OCI-LY1 (cell line): ENCODE measurements around the gene SERPINA4.

Experiments
- H2AFZ ChIP-seq: fragments of 200-600 bp; sonication (generic), shearing (Covaris generic); 2 replicates; pipeline ENCODE4 v1.6.0; 2014; ENCODE audit warnings: antibody characterized with exemption, mild to moderate bottlenecking, low read length
- H3F3A ChIP-seq: fragments of 200-600 bp; sonication (generic), shearing (Covaris generic); 2 replicates; pipeline ENCODE4 v1.6.0; 2014; ENCODE audit warnings: mild to moderate bottlenecking, antibody characterized with exemption, low read length, moderate library complexity; ENCODE audit not compliant: insufficient read depth
- H3K27ac ChIP-seq: fragments of 200-600 bp; sonication (generic); 2 replicates; pipeline ENCODE4 v1.5.1; 2014; ENCODE audit warnings: low read length, mixed run types, mild to moderate bottlenecking, low read depth; ENCODE audit not compliant: poor library complexity, severe bottlenecking
- H3K27me3 ChIP-seq: fragments of 200-600 bp; sonication (generic); 2 replicates; pipeline ENCODE4 v1.6.0; 2014; ENCODE audit warnings: antibody characterized with exemption, mild to moderate bottlenecking, low read length, moderate library complexity; ENCODE audit not compliant: insufficient read depth
- H3K36me3 ChIP-seq: fragments of 200-600 bp; sonication (generic); 2 replicates; pipeline ENCODE4 v1.6.1; 2014; ENCODE audit warnings: mild to moderate bottlenecking, antibody characterized with exemption, low read length, moderate library complexity, mixed read lengths; ENCODE audit not compliant: insufficient read depth
- H3K4me1 ChIP-seq: fragments of 200-600 bp; sonication (generic); 2 replicates; pipeline ENCODE4 v1.5.1; 2014; ENCODE audit warnings: mild to moderate bottlenecking, low read length, moderate library complexity; ENCODE audit not compliant: insufficient read depth, severe bottlenecking
- H3K4me2 ChIP-seq: fragments of 200-600 bp; sonication (generic), shearing (Covaris generic); 2 replicates; pipeline ENCODE4 v1.6.1; 2014; ENCODE audit warnings: low read length
- H3K4me3 ChIP-seq: fragments of 200-600 bp; sonication (generic); 2 replicates; pipeline ENCODE4 v1.5.1; 2014; ENCODE audit warnings: low read length, low read depth, mild to moderate bottlenecking, mixed read lengths; ENCODE audit not compliant: poor library complexity, severe bottlenecking
- H3K79me2 ChIP-seq: fragments of 200-600 bp; shearing (Covaris generic); 2 replicates; pipeline ENCODE4 v1.6.1; 2016; ENCODE audit warnings: mixed run types, low read length, mixed read lengths; ENCODE audit not compliant: insufficient read depth
- H3K9ac ChIP-seq: fragments of 200-600 bp; sonication (generic), shearing (Covaris generic); 2 replicates; pipeline ENCODE4 v1.6.1; 2014; ENCODE audit warnings: mild to moderate bottlenecking, low read length, mixed read lengths
- H3K9me2 ChIP-seq: fragments of 200-600 bp; sonication (generic), shearing (Covaris generic); 2 replicates; pipeline ENCODE4 v1.6.1; 2014; ENCODE audit warnings: low read depth, mild to moderate bottlenecking, low read length, mixed read lengths
- H3K9me3 ChIP-seq: fragments of 200-600 bp; shearing (Covaris generic); 2 replicates; pipeline ENCODE4 v1.6.1; 2014; ENCODE audit warnings: low read length, mixed read lengths
- H4K20me1 ChIP-seq: fragments of 200-600 bp; sonication (generic), shearing (Covaris generic); 2 replicates; pipeline ENCODE4 v1.6.0; 2016; ENCODE audit warnings: mild to moderate bottlenecking, low read length; ENCODE audit not compliant: insufficient read depth
- CTCF ChIP-seq: fragments of 200-600 bp; sonication (generic), shearing (Covaris generic); IDR thresholded peaks from 2 replicates; pipeline ENCODE4 v1.5.1; 2017; ENCODE audit warnings: mild to moderate bottlenecking, antibody characterized with exemption, low read length, moderate library complexity, mixed read lengths
- EZH2 ChIP-seq: fragments of 200-600 bp; sonication (generic), shearing (Covaris generic); IDR thresholded peaks from 2 replicates; pipeline ENCODE4 v1.8.0; 2017; ENCODE audit warnings: borderline replicate concordance, mixed run types, mild to moderate bottlenecking, antibody characterized with exemption, low read length, moderate library complexity, mixed read lengths

SERPINA4 gene

GRCh38 chr14:94515856-94516255 lies 45.4 kb upstream of the SERPINA4 start:
- Histone ChIP-seq H3K27me3 (peaks cover 6% of the 10 kb centered on the region; the same call in 1 of the 2 replicates), H3K4me3 (no peak overlapping the region), H3K9me3 (no peaks in the 10 kb centered on the region), H3K79me2 (no peaks in the 10 kb centered on the region), H4K20me1 (no peaks in the 10 kb centered on the region), H3K4me2 (no peak overlapping the region), H3K4me1 (no peaks in the 10 kb centered on the region), H3K36me3 (no peaks in the 10 kb centered on the region), H3F3A (no peaks in the 10 kb centered on the region), H3K9ac (no peak overlapping the region), H3K9me2 (no peaks in the 10 kb centered on the region), H2AFZ (no peak overlapping the region), H3K27ac (no peak overlapping the region)
- TF ChIP-seq CTCF (no peak), EZH2 (no peak)

GRCh38 chr14:94517248-94517640 lies 44.0 kb upstream of the SERPINA4 start:
- H2AFZ ChIP-seq = no peak overlapping the region
- no peak overlapping the region for H3K4me3 ChIP-seq
- no peak overlapping the region for H3K27ac ChIP-seq
- H3K9me3 ChIP-seq = no peaks in the 10 kb centered on the region
- no peak overlapping the region for H3K9ac ChIP-seq
- H3K27me3 ChIP-seq = peaks cover 6% of the 10 kb centered on the region; the same call in 1 of the 2 replicates
- no peaks in the 10 kb centered on the region for H3F3A ChIP-seq
- no peak overlapping the region for H3K4me2 ChIP-seq
- H4K20me1 ChIP-seq = no peaks in the 10 kb centered on the region
- H3K9me2 ChIP-seq = no peaks in the 10 kb centered on the region
- H3K4me1 ChIP-seq = no peaks in the 10 kb centered on the region
- no peaks in the 10 kb centered on the region for H3K79me2 ChIP-seq
- H3K36me3 ChIP-seq = no peaks in the 10 kb centered on the region
- TF ChIP-seq CTCF (no peak), EZH2 (no peak)

- TF ChIP-seq CTCF (no peak), EZH2 (no peak)
- H3K36me3 ChIP-seq = no peaks in the 10 kb centered on the region
- no peaks in the 10 kb centered on the region for H3F3A ChIP-seq
- no peak overlapping the region for H2AFZ ChIP-seq
- H4K20me1 ChIP-seq = no peaks in the 10 kb centered on the region
- H3K27me3 ChIP-seq = peaks cover 6% of the 10 kb centered on the region; the same call in 1 of the 2 replicates
- no peak overlapping the region for H3K4me2 ChIP-seq
- no peak overlapping the region for H3K9ac ChIP-seq
- H3K4me3 ChIP-seq = no peak overlapping the region
- no peaks in the 10 kb centered on the region for H3K9me3 ChIP-seq
- no peaks in the 10 kb centered on the region for H3K79me2 ChIP-seq
- no peaks in the 10 kb centered on the region for H3K9me2 ChIP-seq
- H3K27ac ChIP-seq = no peak overlapping the region
- no peaks in the 10 kb centered on the region for H3K4me1 ChIP-seq
Measured at GRCh38 chr14:94517641-94518257, 43.5 kb upstream of the SERPINA4 start.
